CD4-positive, alpha-beta T cell treated with Interleukin-17A for 1 hour (primary cell): ENCODE results near the gene PKHD1.

ENCODE experiments used
- DNase-seq: peaks from one replicate; pipeline ENCODE4 v3.0.0-alpha.2; 2020

PKHD1 gene

DNA sequence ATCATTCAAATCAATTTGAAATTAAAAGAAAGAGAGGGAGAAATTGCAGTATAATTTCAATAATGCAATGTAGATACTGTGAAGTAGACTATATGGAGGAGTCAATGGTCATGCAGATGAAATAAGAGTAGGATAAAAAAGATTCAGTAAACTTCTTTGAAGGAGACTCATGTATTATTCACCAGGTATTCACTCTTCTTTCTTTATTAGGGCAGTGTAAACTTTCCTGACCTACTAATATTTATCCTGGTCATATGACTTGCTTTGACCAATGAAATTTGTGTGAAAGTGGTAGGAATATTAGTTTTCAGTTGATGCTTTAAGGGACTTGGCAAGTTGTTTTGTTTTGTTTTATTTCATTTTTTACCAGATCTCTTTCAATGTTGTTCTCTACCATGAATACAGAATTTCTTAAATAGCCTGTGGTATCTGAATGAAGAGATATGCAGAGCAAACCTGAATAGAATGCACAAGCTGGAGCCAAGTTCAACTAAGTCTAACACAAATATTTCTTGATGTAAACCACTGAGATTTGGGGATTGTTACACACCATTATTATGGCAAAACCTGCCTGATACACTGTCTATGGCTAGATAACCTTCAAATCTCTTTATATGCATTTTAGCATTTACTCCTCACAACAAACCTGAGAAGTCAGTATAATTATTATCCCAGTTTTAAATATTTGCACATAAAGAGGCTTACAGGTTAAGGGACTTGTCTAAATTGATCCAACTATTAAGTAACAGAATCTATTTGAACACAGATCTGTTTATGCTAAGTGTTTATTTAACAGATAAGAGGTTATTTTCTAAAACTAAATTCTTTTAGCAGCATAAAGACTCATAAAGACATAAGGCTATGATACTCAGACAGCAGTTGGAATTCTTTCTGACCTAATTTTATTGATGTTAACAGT, 311.2 kb downstream of the PKHD1 start:
- DNase-seq: no peak

DNA sequence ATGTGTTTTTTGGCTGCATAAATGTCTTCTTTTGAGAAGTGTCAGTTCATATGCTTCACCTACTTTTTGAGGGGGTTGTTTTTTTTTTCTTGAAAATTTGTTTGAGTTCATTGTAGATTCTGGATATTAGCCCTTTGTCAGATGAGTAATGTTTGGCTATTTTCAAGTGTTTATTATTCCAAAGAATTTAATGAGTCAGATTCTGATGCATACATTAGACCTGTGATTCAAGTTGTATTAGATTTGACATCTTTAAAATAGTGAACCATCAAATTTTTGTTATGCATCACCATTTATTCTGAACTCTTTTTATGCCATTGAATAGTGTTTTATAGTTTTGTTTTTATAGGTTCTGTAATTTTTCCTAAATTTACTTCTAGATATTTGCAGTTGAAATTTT, 319.3 kb downstream of the PKHD1 start:
- no peak for DNase-seq

DNA sequence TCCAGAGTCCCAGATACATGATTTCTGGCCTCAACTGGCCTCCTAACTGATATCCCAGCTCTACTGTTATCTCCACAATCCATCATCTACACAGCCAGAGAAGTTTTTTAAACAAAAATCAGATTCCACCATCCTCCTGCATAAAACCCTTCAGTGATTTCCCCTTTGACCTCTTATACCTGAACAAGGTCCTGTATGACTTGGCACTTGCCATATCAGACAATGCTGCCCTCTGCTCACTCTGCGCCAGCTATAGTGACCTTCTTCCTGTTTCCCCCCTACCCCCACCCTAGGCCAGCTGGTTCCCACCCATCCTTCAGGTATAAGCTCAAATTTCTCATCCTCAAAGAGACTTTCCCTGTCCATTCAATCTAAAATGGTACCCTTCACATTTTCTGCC, 322.2 kb downstream of the PKHD1 start:
- DNase-seq: no peak

DNA sequence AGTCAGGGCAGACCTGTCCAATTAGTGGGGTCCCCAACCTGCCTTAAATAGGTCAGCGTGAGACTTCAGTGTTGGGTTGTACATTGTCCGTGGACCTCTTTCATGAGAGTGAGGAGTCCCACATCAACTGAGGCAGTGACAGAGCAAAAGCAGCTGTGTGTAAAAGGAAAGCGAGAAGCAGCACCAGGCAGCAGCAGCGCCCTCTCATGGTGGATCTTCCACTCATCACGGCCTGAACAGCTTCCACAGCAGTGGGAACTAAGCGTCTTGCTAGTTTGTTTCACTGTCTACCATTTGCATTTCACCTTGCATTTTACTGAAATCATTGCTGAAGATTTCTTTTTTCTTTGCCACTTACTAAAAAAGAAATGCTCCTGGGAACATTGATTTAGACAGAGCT, 333.8 kb downstream of the PKHD1 start:
- DNase-seq: no peak

DNA sequence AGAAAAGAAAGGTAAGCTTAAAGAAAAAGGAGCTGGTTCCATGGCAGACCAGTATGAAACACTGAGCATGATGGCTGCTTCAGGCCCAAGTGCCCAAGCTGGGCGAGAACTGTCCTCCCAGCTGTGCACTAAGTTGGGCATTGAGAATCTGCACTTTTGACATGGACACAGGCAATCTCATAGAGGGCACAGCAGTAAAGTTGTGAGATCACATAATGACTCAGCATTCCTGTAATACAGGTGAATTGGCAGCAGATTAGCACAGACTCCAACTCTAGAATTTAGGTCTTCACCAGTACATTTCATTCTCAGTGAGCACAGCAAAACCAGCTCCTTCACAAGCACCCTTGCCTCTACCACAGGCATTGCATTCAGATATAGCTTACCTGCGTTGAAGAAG, 343.4 kb downstream of the PKHD1 start:
- no peak for DNase-seq

DNA sequence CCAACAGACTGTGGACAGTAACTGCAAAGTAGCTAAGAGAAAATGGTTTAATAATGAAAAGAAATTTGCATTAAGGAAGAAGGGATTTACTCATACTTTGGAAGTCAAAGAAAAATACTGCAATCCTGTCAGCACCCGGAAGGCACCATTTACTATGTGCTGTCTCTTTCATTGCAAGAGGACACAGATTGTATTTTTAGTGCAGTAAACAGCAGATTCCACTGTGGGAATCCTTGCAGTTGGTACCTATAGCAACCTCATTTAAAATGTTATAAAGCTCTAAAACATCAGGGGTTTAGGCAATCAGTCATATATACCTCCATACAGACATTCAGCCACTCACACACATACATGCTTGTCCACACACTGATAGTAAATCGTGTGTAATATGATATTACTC, 346.8 kb downstream of the PKHD1 start:
- DNase-seq: no peak

DNA sequence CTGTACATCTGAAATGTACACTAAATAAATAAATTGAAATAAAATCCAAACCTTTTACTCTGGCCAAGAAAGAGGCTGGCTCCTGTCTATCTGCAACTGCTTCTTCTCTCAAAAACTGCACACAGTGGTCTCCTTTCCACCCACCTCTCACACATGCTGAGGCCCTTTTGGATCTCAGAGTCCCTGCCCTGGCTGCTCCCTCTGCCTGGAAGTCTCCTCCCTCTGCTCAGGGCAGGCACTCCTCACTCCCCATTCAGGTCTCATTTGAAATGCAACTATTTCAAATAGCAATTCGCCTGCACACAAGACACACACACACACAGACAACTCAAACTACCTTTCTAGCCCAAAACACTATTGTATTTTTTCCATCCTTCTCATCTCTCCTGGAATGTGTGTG, 348.8 kb downstream of the PKHD1 start:
- no peak for DNase-seq

DNA sequence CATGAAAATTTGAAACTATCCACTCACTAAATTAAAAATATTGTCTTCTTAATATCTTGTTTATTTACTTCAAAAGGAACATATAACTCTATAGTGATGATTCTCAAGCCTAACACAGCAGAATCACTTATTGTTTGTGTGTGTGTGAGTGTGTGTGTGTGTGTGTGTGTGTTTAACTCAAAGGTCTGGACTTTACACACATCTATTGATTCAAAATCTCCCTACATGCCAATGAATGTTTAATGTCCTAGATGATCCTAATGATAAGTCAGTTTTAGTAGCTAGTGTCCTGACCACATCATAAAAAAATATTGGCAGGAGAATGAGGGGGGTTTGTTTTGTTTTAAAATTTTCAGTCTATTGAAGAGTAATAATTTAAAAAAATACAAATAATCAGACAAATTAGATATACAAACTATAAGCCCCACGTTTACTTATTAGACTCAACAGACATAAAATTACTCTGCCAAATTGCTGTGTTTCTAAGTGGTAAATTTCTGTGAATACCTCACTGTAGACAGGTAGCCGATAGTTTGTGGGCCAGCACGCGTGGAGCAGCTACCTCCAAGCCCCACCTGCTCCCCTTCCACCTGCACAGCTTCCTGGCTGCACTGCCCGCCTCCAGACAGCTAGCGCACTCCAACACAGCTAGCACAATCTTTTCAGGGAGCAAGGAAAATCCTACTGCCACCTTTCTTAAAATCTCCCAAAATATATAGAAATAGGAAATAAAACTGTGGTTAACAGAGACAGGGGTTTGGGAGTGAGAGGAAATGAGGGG, 349.6 kb downstream of the PKHD1 start:
- DNase-seq: no peak

DNA sequence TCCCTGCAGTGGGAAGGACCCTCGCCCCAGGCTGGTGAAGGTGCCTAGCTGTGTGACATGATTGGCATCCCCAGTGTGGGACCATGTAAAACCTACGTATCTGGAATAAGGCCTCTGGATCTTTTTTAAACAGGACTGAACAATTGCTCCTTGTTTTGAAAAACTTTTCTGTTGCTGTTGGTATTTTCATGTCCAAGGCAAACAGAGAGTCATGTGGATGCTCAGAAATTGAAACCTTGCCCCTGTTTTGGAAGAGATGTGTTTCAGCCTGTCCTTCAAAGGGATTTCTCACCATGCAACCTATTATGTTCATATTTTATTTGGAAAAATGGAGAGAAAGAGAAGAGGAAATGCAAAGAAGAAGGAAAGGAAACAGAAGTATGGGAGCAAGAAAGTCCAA, 362.3 kb downstream of the PKHD1 start:
- DNase-seq: no peak

DNA sequence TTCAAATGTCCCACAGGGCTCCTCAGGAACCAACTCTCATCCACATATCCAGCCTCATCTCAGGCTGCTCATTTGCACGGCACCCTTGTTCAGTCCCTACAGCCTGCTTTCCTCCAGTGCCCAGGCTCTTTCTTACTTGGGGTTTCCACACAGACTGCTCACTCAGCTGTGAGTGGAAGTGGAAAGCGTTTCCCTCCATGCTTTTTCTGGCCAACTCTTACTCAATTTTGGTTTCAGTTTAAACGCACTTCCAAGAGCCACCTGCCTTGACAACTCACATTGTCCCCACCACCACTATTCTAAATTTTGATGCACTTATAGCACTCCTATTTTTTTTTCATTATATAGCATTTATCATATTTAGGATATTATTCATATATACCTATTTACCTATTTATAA, 367.1 kb downstream of the PKHD1 start:
- DNase-seq: no peak

DNA sequence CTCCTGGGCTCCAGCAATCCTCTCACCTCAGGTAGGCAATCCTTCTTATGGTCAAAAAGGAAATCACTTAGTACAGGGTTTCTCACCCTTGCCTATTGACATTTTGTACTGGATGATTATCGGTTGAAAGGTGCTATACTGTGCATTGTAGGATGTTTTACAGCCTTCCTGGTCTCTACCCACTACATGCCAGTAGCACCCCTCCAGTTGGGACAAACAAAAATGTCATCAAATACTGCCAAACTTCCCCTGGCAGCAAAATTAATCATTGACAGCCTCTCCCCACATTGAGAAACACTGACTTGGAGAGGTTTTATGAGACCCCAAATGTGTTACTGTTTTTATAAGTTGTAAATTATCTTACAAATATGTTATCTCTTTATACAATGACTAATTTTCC, 368.1 kb downstream of the PKHD1 start:
- DNase-seq: no peak

DNA sequence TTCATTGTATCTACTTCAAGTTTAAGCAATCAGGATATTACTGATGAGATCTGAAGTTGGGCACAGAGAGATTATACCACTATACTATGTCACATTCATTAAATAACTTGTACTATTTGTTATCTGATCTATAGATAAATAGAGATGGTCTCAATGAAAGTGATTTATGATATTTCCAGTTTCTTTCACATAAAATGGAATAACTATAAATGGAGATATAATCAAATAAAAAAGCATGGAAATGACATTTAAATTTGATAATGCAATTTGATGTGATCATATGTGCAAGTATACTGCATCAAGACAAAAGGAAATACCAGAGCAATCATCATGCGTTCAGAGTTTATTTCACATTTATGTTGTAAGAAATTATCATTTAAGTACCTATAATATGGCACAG, 368.9 kb downstream of the PKHD1 start:
- DNase-seq: no peak

DNA sequence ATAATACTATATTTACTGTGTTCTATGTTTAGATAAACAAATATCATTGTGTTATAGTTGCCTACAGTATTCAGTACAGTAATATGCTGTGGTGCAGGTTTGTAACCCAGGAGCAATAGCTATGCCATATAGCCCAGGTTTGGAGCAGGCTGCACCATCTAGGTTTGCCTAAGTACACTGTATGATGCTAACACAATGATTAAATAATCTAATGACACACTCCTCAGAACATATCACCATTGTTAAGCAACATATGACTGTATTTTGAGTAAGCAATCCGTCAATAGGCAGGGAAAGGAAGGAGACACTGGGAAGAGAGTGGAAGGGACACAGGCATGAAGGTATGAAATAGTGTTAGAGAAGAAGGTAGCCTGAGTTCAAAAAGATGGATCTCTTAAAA, 369.9 kb downstream of the PKHD1 start:
- no peak for DNase-seq

DNA sequence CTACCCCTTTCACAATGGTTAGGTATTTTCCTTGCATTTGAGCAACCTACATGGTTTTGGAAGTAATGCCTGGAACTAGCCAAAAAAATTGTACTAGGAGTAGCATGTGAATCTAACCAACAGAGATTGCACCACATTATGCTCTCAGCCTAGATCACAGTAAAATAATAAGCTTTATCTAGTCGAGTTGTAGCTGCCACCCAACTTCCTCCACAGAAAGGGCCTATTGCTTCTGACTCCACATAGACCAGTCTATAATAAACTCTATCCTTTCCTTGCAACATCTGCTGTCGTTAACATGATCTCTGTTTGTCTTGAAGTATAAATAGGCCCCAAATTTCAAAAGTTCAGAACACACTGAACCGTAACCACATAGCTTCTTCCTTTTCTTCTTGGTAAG, 375.5 kb downstream of the PKHD1 start:
- no peak for DNase-seq

DNA sequence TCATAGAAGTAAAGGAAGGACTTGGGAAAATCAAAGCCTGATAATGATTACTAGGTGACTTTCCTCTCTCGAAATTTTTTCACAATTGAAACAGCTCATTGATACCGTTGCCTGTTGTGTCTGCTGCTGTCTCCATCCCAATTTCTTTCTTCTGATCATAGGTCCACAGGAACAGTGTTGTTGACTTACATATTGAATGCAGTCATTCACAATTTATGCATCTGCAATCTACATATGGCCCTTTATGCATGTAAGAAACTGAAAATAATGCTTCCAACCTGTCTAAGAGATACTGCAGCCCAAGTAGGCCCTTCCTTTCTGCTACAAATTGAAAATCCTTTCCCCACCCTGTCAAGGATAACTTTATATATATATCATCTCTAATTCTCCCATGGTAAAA, 381.3 kb downstream of the PKHD1 start:
- no peak for DNase-seq

DNA sequence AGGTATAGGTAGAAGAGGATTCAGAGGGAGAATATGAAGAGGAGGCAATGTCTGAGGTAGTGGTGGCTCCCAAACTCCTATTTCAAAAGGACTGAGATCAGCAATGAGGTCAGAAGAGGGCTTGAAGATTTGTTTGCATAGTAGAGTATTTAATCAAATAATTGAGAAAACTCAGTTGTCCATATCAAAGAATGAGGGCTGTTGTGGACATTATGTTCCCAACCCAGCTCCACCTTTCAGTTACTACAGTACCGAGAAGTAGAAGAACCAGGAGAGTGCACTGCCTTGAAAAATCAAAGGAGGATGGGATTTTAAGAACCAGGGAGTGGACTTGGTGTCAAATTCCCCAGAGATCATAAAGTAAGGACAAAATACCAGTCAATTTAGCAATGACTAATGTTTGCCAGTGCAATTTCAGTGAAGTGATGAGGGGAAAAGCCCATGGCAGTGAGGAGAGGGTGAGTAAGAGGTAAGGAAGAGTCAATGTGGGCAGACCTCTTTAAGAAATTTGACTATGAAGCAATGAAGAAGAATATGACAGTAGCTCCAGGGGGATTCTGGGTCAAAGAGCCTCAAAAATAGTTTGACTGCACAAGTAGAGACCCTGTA, 382.4 kb downstream of the PKHD1 start:
- DNase-seq: no peak

DNA sequence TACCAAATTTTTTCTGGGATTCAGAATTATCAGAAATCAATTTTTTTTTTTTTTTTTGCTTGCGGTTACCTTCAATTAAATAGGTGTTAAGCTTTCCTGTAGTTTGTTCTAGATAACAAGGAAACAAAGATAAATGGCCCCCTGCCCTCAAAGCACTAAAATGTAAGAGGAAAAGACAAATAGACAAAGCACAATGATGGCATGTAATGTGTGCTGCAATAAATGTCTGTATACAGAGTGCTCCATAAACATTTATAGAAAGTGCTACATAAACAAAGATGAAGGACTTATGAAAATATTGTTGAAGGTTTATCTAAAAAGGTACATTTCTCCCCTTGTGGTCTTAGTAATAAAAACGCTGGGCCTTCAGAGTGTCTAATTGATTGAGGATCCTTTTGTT, 384.6 kb downstream of the PKHD1 start:
- no peak for DNase-seq

DNA sequence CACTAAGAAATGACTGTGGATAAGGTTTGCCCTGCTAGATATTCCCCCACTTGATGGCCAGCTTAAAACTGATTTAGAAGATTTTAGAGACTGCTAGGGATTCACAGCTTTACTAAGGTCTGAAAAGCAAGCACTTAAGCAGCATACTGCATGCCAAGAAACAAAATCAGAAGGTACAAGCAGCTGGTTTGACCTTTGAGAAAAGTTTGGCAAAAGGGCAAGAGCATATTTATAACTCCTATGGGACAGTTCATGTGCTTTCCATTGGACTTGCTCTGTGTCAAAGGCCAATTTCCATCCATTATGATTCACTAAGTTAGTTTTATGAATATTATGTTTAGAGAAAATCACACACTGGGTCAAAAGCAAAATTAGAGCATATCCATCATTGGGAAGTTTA, 402.8 kb downstream of the PKHD1 start:
- DNase-seq: no peak

DNA sequence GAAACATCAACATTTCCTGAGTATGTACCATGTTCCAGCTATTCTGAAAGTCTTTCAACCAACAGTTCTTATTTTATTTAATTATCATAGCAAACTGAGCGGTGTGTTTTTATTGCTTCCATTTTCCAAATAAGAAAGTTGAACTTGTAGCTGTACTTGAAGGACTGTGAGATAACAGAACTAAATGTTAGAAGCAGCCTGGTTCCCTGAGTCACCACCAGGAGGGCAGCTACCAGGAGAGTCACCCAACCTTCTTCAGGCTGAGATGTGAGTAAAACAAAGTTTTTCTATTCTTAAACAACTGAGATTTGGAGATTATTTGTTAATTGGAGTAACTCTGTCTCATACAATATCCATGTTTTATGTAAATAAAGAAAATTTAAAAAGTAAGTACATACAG, 403.4 kb downstream of the PKHD1 start:
- DNase-seq: no peak

DNA sequence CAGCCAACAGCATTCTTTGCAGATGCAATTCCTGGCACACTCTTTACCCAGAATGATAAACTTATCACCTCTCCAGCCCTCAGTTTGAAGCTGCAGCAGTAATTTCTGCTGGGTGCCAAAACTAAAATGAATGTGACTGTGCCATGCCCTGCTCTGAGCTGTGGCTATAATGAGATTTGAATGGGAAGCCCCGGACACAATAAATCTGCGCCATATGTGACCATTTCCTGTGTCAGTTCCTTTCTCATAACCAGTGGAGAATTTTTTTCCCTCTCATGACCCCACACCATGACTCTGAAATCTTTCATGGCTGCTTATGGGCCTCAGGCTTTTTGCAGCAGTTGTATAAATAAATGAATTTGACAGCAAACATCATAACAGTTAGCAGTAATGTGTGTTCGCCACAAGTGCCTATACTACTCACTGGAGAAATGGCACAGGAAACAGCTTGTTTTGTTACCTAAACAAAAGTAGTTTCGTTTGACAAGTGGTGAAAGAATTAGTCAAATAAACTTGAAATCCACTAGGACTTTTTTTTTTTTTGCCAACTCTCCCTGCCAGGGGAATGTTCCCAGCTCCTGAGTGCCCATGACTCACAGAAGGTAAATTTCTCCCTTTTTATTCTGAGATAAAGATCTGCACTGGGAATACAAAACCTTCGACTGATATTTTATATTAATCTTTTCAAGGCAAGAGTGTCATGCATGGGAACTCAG, 408.4 kb downstream of the PKHD1 start:
- no peak for DNase-seq

DNA sequence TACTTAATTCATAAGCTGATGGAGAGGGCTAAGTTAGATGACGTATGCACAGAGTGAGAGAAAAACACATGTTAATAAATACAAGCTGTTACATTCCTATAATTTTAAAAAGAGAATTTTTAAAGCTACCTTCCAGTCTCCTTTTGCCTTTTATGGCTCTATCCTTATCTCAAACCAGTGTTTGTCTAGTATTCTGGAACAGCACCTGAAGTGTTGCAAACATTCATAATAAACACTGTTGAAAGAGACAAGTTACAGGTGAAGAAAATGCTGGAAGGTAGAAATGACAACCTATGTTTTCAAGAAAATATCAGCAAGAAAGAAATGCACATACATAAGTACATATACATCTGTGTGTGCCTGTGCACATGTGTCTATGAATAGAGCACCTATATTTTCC, 409.1 kb downstream of the PKHD1 start:
- DNase-seq: no peak

DNA sequence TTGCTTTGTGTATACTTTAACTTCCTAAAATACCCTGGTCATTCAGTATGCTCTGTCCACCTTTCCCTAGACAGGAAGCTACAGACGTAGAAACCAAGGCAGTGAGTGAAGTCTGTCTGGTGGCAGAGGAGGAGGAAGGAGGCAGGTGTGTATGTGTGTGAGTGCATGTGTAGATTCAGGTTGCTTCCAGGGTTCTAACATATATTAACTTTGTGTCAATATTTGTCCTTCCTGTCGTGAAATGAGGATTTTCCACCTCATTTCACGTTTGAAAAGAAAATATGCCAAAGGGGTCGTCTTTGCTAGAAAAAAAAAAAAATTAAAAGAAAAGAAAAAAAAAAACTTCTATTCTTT, 411.5 kb downstream of the PKHD1 start:
- DNase-seq: no peak
